A549 treated with Hydrocortisone at 1 μM for 4 hours (cell line): ENCODE measurements around the gene NDUFS6. TPM values are rescaled to one million over a fixed set of nuclear protein-coding genes. Genes with fewer than 3 reads are reported as not detected.

Experiments
- total RNA-seq: library from RNA; stranded (reverse); fragments of 200-300 nt; extraction: Qiagen RNA extraction; gene quantifications from 5 replicates; pipeline ENCODE4 v1.2.3, GENCODE V29; 2022

Gene NDUFS6
- 106 to 133 TPM (median 112 TPM) in 5 replicates for total RNA-seq

DNA sequence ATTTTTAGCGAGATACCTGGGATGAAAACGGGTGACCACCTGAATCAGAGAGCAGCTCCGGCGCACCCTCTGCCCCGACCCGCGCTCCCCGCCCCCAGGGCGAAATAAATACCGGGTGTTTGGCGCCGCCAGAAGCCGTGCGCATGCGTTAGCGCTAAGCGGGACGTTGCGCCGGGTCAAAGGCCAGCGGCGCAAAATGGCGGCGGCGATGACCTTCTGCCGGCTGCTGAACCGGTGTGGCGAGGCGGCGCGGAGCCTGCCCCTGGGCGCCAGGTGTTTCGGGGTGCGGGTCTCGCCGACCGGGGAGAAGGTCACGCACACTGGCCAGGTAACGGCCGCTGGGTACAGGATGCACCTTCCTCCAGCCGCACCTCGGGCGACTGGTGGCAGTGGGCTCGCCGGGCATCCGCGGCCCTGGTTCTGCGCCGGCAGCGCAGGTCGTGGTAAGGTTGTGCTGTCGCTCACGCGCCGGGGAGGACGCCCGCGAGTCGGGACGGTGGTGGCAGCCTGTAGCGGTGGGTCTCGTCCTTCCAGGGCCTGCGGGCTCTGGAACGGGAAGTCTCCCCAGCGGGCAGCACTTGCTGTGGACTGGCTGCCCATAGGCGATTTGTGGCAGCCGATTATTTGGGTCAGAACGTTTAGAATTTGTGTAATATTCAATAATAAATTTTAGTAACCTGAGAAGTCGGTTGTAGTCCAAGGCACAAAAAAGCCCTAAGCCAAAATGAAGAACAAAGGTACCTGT, at the start of gene NDUFS6:
Gene NDUFS6, plus strand, starts transcription at position 186 of the 745 bp plus-strand sequence. Its CDS starts 11 bp downstream, at position 197.

DNA sequence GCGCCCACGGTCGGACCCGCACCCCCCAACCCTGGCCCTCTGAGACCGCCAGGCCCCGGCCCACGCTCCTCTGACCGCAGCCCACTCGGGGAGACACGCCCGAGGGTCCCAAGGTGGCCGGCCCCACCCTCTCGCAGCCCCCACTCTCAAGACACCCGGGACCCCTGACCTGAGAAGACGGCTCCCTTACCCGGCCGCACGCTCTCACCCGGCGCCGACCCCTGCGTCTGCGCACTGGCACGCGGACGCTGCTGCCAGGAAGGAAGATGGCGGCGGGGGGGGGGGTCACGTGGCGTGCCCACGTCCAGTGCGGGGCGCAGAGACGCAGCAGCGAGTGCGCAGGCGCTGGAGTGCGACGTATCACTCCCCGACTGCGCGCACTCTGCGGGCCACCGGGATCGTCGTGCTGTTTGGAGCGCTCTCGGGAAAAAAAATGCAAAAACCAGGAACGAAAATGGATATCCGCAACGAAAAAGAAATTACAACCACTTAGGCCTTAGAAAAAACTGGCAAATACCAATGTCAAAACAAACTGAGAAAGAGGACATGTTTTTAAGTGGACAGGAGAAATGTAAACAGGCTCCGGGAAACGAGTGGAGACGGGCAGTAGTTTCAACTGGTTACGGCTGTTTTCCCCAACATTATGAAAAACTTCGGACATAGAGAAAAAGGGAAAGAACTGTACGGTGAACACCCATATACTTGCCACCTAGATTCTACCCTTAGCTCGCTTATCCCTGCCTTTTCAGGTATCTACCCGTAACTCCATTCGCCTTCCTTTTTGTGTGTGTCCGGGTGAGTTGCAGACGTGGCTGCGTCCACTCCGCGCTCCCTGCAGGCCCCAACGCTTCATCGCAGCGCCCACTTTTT, 1.4 kb upstream of the NDUFS6 start, which contains the start of gene MRPL36:
Gene MRPL36, minus strand, starts transcription at position 236 of the 870 bp plus-strand sequence. CDS start 902 bp downstream, outside the sequence.

Other genes with a start within 250 kb of the NDUFS6 start
- 89.4 to 119 TPM (median 113 TPM) in 5 replicates for gene MRPL36, start 1.6 kb upstream of the NDUFS6 start, total RNA-seq
- 0.22 to 0.49 TPM (median 0.37 TPM) in 5 replicates for gene IRX4, start 81.5 kb downstream of the NDUFS6 start, total RNA-seq